NOMO-1 treated with dmso at 0.1 percent for 144 hours (cell line): Measurements from ENCODE around the gene AEBP2.

Source experiments
- DNase-seq: peaks from one replicate; lab custom pipeline; 2025; ENCODE audit not compliant: unreplicated experiment; lab: John Stamatoyannopoulos, UW

The AEBP2 gene

GRCh38 chr12:19499030-19499429 is 59.7 kb downstream of the AEBP2 start:
- no peak for DNase-seq

GRCh38 chr12:19506497-19506896 is 67.2 kb downstream of the AEBP2 start:
- no peak for DNase-seq

GRCh38 chr12:19507823-19508222 is 68.5 kb downstream of the AEBP2 start:
- no peak for DNase-seq

GRCh38 chr12:19510461-19510860 is 71.2 kb downstream of the AEBP2 start:
- DNase-seq: no peak

- no peak for DNase-seq
These were observed 75.9 kb downstream of the AEBP2 start for GRCh38 chr12:19515179-19515578.

GRCh38 chr12:19517583-19517982 is 78.3 kb downstream of the AEBP2 start:
- DNase-seq: no peak

- DNase-seq: no peak
These were observed 78.9 kb downstream of the AEBP2 start for GRCh38 chr12:19518209-19518608.

- no peak for DNase-seq
These were observed 81.5 kb downstream of the AEBP2 start for GRCh38 chr12:19520646-19521415.

- DNase-seq: no peak
These were observed 86.0 kb downstream of the AEBP2 start for GRCh38 chr12:19525274-19525673.

- DNase-seq: no peak
These were observed 88.6 kb downstream of the AEBP2 start for GRCh38 chr12:19527866-19528265.

GRCh38 chr12:19528750-19529149 is 89.5 kb downstream of the AEBP2 start:
- no peak for DNase-seq

GRCh38 chr12:19529951-19530636 is 90.8 kb downstream of the AEBP2 start:
- no peak for DNase-seq

- DNase-seq: no peak
These were observed 91.3 kb downstream of the AEBP2 start for GRCh38 chr12:19530637-19531023.

GRCh38 chr12:19533567-19533966 is 94.3 kb downstream of the AEBP2 start:
- no peak for DNase-seq

- DNase-seq: no peak
These were observed 99.8 kb downstream of the AEBP2 start for GRCh38 chr12:19539071-19539470.

GRCh38 chr12:19539836-19540235 is 100.5 kb downstream of the AEBP2 start:
- DNase-seq: no peak

- no peak for DNase-seq
These were observed 103.3 kb downstream of the AEBP2 start for GRCh38 chr12:19542606-19543005.

- DNase-seq: no peak
These were observed 105.1 kb downstream of the AEBP2 start for GRCh38 chr12:19544353-19544752.

GRCh38 chr12:19545301-19545700 is 106.0 kb downstream of the AEBP2 start:
- no peak for DNase-seq

GRCh38 chr12:19546027-19546426 is 106.7 kb downstream of the AEBP2 start:
- no peak for DNase-seq

- DNase-seq: no peak
These were observed 107.4 kb downstream of the AEBP2 start for GRCh38 chr12:19546611-19547162.

- no peak for DNase-seq
These were observed 108.0 kb downstream of the AEBP2 start for GRCh38 chr12:19547271-19547671.
